HG02798 (cell line): ENCODE measurements around the gene PRICKLE3.

Source experiments
- ATAC-seq: cut with Tn5 transposase; IDR thresholded peaks from one replicate; pipeline ENCODE4 v1.9.1; 2021; ENCODE audit warnings: mild to moderate bottlenecking; ENCODE audit not compliant: unreplicated experiment, poor library complexity

Gene PRICKLE3, protein sequence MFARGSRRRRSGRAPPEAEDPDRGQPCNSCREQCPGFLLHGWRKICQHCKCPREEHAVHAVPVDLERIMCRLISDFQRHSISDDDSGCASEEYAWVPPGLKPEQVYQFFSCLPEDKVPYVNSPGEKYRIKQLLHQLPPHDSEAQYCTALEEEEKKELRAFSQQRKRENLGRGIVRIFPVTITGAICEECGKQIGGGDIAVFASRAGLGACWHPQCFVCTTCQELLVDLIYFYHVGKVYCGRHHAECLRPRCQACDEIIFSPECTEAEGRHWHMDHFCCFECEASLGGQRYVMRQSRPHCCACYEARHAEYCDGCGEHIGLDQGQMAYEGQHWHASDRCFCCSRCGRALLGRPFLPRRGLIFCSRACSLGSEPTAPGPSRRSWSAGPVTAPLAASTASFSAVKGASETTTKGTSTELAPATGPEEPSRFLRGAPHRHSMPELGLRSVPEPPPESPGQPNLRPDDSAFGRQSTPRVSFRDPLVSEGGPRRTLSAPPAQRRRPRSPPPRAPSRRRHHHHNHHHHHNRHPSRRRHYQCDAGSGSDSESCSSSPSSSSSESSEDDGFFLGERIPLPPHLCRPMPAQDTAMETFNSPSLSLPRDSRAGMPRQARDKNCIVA

DNA sequence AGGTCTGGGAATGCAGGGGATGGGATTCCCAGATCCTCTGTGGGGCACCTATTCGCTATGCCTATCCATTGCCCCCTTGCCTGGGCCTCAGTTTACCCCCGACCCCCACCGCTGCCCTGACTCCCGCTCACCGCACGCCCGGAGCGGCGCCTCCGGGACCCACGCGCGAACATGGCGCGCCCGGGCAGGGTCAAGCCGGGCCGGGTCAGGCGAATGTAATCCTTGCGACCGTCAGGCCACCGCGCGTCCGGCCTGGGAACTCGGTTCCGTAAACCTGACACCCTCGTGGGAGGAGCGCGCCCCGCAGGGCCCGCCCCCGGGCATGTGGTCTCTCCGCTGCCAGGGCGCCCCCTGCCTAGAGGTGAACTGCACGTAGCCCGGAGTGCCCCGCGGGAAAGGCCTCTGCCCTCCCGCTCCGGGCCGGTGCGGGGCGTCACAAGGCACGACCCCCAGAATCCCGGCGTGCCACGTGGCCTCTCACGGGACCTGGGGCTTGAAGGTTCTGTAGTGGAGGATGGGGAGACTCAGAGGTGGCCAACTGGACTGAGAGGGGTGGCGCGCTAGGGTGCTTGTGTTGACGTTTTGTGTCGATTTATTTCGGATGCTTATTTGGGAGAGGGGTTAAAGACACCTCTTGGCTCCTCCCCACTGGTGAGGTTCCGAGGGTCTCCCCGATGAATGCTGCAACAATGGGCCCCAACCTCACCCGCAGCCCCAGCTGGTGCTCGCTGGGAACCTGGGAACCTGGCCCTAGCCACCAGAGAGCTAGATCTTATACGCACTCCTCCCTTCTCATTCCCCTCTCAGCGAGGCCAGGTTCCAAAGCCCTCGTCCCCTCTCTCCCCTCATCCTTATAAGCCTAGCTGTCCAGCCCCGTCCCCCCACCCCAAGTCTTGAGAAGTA lies at the start of gene PRICKLE3:
PRICKLE3 (minus strand) TSS at position 249 of the 903 bp plus-strand sequence; CDS start at position 173, 76 bp downstream.
- peak; percentile 30 for ATAC-seq

DNA sequence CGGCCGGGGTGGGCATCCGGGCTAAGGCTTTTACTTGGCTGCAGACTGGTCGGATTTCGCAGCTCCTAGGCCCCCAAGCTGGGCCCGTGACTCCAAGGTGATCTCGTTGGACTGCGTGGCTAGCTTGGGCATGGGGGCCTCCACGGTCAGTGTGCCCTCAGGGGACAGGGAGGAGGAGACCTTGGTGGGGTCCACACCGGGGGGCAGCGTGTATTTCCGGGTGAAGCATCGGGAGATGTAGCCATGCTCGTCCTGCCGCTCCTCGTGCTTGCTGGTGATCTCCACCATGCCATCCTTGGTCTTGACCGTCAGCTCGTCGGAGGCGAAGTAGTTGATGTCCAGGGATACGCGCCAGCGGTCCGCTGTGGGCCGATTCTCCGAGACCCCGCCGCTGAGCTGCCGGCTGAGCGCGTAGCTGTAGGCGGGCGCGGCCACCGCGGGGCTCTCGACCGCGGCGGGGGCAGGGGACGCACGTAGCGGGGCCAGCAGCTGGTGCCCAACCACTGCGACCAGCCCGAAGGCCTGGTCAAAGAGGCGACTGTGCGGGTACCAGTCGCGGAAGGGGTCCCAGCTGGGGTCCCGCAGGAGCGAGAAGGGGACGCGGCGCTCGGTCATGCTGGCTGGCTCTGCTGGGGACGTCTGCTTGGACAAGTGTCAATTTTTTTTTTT lies 47.8 kb upstream of the PRICKLE3 start:
- ATAC-seq = no peak

DNA sequence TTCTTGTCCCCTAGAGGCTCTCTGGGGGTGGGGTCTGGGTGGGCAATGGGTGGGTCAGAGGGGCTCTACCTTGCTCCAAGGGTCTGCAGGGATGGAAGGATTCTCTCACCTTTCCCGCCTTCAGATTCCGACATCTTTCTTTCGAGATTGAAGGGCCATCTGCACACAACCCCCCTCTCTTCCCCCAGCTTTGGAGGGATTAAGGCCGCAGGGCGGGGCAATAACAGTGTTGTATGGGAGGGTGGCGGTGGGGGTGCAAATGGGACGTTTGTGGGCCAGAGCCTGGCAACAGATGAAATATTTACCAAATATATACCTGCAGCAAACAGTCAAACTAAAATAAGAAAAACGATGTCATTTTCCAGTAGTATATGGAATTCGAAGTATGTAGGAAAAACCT lies 47.0 kb upstream of the PRICKLE3 start, which contains the start of gene CACNA1F:
CACNA1F (minus strand) TSS at position 165 of the 400 bp plus-strand sequence; CDS start at position 134, 31 bp downstream.
- ATAC-seq = no peak

DNA sequence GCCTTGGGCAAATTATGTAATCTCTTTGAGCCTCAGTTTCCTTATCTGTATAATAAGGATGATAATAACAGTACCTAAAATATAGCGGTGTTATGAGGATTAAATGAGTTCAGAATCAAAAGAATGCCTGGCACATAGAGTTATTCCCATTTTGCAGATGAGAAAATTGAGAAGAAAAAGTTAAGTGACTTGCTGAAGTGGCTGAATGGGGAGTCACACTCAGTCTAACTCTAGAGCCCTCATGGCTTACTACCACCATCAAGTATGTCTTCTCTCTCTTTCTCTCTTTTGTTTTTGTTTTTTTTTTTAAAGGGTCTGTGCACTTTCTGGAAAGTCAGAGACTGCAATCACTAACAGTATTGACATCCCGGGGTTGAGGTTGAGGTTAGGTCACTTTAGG lies 46.4 kb upstream of the PRICKLE3 start:
- ATAC-seq = no peak

DNA sequence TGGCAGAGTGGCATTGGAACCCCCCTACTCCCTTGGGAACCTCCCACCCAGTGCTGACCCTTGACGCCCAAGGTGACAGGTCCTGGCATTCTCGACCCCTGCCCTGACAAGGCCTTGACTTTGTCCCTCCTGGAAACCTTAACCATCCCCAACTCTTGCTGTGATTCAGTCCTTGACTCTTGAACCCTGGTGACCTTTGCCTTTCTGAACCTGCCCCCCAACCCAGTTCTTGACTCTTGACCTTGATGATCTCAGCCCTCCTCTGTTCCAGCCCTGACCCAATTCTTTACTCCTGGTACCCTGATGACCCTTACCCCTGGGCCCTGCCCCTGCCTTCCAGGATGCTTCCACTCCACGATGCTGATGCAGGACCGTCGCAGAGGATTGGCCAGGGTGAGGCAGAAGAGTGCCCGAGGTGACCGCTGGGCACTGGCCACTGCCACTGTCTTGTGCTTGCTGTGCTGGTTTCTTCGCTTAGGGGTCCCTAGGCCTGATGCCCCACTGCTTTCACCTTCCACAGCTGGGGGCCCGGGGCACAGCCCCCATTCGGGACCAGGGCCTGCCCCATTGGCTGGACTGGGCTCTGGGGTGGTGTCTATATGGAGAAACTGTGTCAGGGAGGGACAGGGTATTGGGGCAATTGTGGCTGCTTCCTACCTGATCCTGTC lies 45.3 kb upstream of the PRICKLE3 start:
- ATAC-seq = no peak

DNA sequence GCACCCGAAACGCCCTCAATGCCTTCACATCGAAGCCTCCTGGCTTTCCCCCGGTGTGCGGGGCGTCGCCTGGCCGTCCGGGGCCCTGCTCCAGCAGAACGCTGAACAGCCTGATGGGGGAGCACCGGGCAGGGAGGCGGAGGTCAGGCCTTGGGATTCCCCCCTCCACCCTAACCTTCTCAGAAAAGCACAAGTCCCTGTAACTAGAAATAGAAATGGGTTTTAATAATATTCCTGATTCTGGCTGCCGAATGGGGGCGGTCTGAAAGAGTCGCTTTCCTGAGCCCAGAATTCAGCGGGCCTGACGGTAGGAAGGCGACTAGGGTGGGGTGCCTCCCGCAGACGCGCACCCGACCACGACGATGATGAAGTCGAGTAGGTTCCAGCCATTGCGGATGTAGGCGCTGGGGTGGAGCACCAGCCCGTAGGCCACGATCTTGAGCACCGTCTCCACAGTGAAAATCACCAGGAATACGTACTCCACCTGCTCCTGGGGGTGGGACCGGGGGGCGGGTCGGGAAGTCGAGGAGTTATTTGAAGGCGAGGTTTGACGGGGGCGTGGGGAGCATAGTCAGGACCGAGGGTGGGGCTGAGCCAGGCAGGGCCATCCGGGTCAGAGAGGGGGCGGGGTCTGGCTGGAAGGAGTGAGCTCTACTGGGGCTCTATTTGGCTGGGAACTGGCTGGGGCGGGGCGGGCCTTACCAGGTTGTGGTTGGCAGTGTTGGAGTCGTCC lies 44.5 kb upstream of the PRICKLE3 start:
- peak; percentile 76 for ATAC-seq

DNA sequence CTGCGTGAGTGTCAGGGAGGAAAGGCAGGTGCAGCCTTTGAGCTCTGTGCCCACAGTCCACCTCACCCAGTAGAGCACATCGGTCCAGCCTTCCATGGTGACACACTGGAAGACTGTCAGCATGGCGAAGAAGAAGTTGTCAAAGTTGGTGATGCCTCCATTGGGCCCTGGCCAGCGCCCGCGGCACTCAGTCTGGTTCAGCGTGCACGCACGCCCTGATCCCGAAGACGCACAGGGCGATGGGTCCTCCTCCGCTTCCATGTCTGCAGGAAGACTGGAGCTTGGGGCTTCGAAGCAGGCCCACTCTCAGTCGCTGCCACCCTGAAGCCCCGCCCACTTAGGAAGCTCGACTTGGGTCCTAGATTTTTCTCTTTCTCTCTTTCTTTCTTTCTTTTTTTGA lies 42.0 kb upstream of the PRICKLE3 start:
- no peak for ATAC-seq

DNA sequence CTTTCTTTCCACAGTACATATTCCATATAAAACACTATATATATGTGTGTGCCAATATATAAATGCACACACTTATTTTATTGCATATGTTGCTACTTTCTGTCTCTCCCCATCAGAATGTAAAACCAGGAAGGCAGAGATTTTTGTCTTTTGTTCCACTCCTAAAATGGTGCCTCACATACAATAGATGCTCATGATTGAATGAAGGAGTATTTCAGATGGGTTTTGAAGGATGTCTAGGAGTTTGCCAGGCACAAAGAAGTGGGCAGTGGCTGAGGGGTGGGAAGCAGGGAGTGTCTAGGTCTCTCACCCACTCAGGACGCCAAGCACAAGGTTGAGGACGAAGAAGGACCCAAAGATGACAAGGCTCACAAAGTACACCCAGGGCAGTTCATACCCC lies 41.6 kb upstream of the PRICKLE3 start:
- ATAC-seq = no peak

DNA sequence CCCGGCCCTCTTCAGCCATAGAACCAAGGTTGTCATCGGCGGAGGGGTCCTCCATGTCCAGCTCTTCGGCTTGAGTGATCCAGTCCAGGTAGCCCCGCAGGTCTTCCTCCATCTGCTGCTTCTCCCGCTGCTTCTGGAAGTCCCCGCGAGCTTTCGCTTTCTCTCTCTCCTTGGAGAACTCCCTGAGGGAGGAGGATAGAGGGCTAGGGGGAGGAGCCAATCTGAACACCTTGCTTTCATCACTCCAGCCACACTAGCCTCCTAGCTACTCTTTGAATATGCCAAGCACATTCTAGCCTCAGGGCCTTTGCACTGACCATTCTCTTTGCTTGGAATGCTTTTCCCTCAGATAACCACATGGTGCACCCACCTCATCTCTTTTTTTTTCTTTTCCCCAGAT lies 40.8 kb upstream of the PRICKLE3 start:
- no peak for ATAC-seq

DNA sequence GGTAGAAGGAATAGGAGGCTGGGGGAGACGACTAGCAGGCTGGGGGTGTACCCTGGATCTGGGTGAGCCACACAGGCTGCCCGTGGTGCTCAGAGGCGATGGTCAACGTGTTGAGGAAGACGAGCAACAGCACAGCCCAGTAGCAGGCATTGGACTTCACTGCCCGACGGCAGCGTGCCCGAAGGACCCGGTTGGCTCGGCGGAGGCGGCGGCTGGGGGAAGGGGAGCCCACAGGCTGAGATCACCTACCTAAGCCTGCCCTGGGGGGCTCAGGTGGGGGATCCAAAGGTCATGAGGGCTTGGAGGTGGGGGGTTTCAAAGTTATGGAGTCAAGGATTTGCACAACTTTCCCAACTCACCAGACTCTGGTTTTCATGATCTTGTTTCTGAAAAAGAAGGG lies 39.7 kb upstream of the PRICKLE3 start:
- no peak for ATAC-seq

DNA sequence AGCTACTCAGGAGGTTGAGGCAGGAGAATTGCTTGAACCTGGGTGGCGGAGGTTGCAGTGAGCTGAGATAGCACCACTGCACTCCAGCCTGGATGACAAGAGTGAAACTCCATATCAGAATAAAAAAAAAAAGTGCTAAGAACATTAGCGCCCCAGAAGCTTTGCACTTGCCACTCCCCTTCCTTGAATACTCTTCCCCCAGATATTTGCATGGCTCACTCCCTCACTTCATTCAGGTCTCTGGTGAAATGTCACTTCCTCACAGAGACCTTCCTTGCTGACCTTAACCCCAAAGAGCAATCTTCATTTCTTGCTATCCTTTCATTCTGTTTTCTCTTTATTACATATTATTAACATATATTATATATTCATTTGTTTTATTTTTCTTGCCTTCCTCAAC lies 35.7 kb upstream of the PRICKLE3 start:
- ATAC-seq = no peak

DNA sequence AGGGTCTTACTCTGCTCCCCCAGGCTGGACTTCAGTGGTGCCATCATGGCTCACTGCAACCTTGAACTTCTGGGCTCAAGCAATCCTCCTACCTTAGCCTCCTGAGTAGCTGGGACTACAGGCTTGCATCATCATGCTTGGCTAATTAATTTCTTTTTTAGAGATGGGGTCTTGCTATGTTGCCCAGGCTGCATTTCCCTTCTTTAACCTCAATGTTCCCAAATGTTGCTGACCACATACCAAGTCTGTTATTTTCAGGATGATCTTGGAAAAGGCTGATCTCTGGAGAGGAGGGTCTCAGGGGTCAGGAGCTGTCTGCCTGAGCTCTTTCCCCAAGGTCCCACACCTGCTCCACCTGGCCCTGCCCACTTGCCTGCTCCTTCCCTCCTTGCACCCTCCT lies 33.9 kb upstream of the PRICKLE3 start:
- no peak for ATAC-seq

DNA sequence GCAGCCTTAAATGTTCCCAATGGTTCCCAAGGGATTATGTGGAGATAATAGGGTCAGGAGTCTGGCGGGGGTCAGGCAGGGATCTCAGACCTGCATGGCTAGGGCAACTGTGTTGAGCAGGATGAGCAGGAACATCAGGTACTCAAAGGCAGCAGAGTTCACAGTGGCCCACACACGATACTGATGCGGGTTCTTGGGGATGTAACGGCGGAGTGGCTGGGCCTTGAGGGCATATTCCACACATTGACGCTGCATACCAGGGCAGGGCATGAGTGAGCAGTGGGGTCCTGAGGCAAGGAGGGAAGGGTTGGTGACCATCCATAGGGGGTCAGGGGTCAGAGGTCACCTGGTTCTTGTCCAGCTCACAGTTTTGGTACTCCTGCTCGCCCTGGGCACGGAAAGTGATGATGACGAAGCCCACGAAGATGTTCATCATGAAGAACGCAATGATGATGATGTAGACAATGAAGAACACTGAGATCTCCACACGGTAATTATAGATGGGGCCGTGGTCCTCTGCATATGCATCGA lies 28.9 kb upstream of the PRICKLE3 start:
- ATAC-seq = no peak

DNA sequence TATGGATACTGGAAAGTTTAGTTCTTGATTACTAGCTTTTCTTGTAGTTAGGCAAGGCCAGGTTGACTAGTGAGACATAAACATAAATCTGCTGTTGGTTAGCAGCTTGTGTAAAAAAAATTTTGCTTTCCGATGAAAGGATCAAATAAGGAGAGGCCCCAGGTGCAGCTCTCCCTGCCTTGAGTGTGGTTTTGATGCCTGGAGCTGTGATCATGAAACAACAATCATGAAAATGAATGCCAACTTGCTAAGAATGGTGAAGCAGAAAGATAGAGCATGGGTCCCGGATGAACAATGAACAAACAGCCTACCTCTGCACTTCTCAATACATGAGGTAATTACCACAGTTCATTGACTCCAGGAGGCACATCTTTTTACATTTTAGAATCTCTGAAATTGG lies 28.2 kb upstream of the PRICKLE3 start:
- no peak for ATAC-seq

DNA sequence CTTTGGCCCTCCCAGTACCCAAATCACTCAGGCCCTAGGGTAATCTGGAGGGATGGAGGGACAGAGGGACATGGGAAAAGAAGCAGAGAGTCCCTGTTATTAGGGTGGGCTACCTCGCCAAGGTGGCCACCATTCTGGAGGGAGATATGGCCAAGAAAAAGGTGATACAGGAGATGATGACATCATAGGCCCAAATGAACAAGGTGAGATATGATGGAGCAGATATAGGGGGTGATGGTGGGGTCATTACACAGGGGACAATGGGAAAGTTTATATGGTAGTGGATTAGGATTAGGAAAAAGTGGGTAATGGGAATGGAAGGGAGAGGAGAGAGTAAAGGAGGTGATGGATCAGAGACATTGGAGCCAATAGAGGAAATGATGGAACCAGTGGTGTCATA lies 26.7 kb upstream of the PRICKLE3 start:
- no peak for ATAC-seq

DNA sequence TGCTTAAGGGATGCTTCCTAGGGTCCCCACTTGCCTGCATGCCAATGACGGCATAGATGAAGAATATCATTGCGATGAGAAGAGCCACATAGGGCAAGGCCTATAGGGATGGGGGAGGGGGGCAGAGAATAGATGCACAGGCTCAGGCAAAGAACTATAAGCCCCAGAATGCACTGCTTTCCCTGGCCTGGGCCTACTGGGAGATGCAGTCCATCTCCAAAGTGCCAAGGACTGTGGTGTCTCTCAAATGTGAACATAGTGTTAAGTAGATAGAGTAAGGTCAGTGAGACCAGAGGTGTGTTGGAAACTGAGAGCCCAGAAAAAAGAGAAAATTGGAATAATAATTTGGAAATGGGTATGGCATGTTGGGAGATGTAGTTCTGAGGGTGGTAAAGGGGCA lies 26.0 kb upstream of the PRICKLE3 start:
- ATAC-seq = no peak

DNA sequence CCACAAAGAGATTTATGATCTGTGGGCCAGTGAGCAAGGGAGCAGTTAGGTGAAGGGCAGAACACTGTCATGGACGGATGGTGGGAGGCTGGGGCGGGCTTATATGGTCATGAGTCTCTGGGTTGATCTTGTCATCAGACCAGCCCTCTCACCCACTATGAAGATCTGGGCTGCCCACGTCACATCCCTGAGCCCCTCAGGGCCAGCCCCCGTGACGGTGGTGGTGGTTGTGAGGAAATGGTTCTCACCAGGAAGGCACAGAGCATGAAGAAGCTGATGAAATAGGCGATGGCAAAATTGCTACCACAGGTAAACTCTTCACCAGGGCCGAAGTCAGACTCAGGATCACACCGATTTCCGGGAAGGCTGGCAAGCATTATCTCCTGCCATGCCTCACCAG lies 24.9 kb upstream of the PRICKLE3 start:
- ATAC-seq = no peak

DNA sequence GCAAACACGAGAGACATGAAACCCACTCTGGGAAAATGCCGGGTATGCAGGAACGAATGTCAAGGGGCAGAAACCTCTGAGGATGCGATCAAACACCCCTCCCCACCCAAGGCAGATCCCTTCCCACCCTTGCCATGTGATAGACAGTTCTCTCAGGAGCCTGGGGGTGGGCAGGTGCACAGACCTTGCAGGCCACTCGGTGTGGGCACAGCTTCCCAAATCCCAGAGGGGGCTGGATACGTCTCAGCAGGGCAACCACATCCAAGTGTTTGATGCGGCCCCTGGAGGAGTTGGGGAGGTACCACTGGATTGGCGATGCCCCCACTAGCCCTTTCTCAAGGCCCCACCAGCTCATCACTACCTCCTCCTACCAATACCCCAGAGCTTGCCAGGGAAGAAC lies 24.2 kb upstream of the PRICKLE3 start:
- no peak for ATAC-seq
